Testis (tissue), 2 donors: Measurements from ENCODE around the gene MEGF11.

Experiments
- POLR2A ChIP-seq: fragments of 450-650 bp; IDR thresholded peaks from one replicate; pipeline ENCODE4 v1.6.1; 2017; ENCODE audit warnings: antibody characterized with exemption, mild to moderate bottlenecking, moderate library complexity
- TF ChIP-seq, protein P1 (sequence below), 3 experiments: fragments of 450-650 bp in 2 of 3; fragments of 200-600 bp in 1 of 3; sonication (generic) in 1 of 3; IDR thresholded peaks; one replicate each; pipeline ENCODE4 v1.5.1; 2016 to 2019; ENCODE audit warnings: antibody characterized with exemption in 3 of 3, mild to moderate bottlenecking in 2 of 3, moderate library complexity in 1 of 3

DNA sequence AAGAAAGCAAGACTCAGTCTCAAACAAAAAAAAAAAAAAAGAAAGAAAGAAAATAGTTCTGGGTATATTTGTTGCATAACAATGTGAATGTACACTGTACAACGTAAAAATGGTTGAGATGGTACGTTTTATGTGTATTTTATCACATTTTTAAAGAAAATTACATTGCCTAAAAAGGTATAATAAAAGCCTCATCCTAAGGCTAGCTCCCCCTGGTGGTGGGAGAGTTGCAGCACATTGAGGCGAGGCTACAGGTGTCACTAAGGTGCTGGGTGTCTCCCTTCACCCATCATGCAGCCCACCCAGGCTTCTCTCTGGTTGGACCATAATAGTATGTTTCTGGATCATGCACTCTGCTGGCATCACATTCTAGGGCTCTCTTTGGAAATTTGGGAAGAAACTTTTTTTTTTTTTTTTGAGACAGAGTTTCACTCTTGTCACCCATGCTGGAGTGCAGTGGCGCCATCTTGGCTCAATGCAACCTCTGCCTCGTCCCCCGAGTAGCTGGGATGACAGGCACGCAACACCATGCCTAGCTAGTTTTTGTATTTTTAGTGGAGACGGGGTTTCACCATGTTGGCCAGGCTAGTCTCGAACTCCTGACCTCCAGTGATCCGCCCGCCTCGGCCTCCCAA is 396.6 kb downstream of the MEGF11 start:
- TF ChIP-seq, protein P1, sequence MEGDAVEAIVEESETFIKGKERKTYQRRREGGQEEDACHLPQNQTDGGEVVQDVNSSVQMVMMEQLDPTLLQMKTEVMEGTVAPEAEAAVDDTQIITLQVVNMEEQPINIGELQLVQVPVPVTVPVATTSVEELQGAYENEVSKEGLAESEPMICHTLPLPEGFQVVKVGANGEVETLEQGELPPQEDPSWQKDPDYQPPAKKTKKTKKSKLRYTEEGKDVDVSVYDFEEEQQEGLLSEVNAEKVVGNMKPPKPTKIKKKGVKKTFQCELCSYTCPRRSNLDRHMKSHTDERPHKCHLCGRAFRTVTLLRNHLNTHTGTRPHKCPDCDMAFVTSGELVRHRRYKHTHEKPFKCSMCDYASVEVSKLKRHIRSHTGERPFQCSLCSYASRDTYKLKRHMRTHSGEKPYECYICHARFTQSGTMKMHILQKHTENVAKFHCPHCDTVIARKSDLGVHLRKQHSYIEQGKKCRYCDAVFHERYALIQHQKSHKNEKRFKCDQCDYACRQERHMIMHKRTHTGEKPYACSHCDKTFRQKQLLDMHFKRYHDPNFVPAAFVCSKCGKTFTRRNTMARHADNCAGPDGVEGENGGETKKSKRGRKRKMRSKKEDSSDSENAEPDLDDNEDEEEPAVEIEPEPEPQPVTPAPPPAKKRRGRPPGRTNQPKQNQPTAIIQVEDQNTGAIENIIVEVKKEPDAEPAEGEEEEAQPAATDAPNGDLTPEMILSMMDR (IDR thresholded peaks at IDR 0.05), result peak; percentile 60 to 87 (median 73)
- no peak for TF ChIP-seq POLR2A
